Measurements from ENCODE around the gene OR1I1.
"Not testable (repeated sequence)": the region's sequence is repeated elsewhere in the genome, so short reads cannot be mapped to it uniquely, and the experiment has no call there.

DNA sequence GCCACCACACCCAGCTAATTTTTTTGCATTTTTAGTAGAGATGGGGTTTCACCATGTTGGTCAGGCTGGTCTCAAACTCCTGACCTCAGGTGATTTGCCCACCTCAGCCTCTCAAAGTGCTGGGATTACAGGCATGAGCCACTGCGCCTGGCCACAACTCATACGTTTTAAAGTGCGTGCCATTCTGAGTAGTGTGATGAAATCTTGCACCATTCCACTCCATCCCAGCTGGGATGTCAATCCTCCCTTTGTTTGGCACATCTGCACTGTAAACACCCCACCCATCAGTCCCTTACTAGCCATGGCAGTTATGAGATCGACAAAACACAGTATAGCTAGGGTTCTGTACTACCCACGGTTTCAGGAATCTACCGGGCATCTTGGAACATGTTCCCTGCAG lies 16.0 kb downstream of the OR1I1 start:
- not testable (repeated sequence) for TF ChIP-seq POLR2A, EP300 (IDR thresholded peaks at IDR 0.05)
- TF ChIP-seq, protein P1, sequence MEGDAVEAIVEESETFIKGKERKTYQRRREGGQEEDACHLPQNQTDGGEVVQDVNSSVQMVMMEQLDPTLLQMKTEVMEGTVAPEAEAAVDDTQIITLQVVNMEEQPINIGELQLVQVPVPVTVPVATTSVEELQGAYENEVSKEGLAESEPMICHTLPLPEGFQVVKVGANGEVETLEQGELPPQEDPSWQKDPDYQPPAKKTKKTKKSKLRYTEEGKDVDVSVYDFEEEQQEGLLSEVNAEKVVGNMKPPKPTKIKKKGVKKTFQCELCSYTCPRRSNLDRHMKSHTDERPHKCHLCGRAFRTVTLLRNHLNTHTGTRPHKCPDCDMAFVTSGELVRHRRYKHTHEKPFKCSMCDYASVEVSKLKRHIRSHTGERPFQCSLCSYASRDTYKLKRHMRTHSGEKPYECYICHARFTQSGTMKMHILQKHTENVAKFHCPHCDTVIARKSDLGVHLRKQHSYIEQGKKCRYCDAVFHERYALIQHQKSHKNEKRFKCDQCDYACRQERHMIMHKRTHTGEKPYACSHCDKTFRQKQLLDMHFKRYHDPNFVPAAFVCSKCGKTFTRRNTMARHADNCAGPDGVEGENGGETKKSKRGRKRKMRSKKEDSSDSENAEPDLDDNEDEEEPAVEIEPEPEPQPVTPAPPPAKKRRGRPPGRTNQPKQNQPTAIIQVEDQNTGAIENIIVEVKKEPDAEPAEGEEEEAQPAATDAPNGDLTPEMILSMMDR (IDR thresholded peaks at IDR 0.05) = not testable (repeated sequence)

All from stomach (tissue), 4 donors.